Loucy (cell line): ENCODE data around the gene ACVR2B.
"Not testable (repeated sequence)": the region's sequence is repeated elsewhere in the genome, so short reads cannot be mapped to it uniquely, and the experiment has no call there.

Experiments
- H2AFZ ChIP-seq: fragments of 200-600 bp; sonication (generic); 2 replicates; pipeline ENCODE4 v1.6.0; 2016; ENCODE audit warnings: antibody characterized with exemption, mild to moderate bottlenecking, low read length, moderate library complexity
- H3F3A ChIP-seq: fragments of 200-600 bp; 2 replicates; pipeline ENCODE4 v1.6.0; 2016; ENCODE audit warnings: antibody characterized with exemption, low read depth, mild to moderate bottlenecking
- H3K27me3 ChIP-seq: fragments of 200-600 bp; sonication (generic); 2 replicates; pipeline ENCODE4 v1.6.1; 2014; ENCODE audit warnings: low read length, mild to moderate bottlenecking; ENCODE audit not compliant: insufficient read depth, poor library complexity, severe bottlenecking
- H3K36me3 ChIP-seq: fragments of 200-600 bp; sonication (generic); 2 replicates; pipeline ENCODE4 v1.6.1; 2016; ENCODE audit warnings: low read length; ENCODE audit not compliant: insufficient read depth
- H3K4me1 ChIP-seq: fragments of 200-600 bp; sonication (generic); 2 replicates; pipeline ENCODE4 v1.5.1; 2014; ENCODE audit warnings: low read length, mild to moderate bottlenecking; ENCODE audit not compliant: insufficient read depth, poor library complexity, severe bottlenecking
- H3K4me2 ChIP-seq: fragments of 200-600 bp; sonication (generic); 2 replicates; pipeline ENCODE4 v1.6.0; 2014; ENCODE audit warnings: antibody characterized with exemption, low read length, low read depth, mild to moderate bottlenecking; ENCODE audit not compliant: poor library complexity, severe bottlenecking
- H3K4me3 ChIP-seq: fragments of 200-600 bp; sonication (generic); 2 replicates; pipeline ENCODE4 v1.5.1; 2014; ENCODE audit warnings: low read length, mild to moderate bottlenecking, mixed read lengths; ENCODE audit not compliant: poor library complexity, severe bottlenecking
- H3K79me2 ChIP-seq: fragments of 200-600 bp; sonication (generic); 2 replicates; pipeline ENCODE4 v1.6.1; 2014; ENCODE audit warnings: low read length; ENCODE audit not compliant: insufficient read depth
- H3K9ac ChIP-seq: fragments of 200-600 bp; sonication (generic); 2 replicates; pipeline ENCODE4 v1.6.0; 2014; ENCODE audit warnings: mild to moderate bottlenecking, low read depth, low read length, moderate library complexity; ENCODE audit not compliant: poor library complexity, severe bottlenecking
- H3K9me2 ChIP-seq: fragments of 200-600 bp; sonication (generic); replicated peaks from 2 replicates; pipeline ENCODE4 v1.6.1; 2016; ENCODE audit warnings: low read depth, low read length, mixed read lengths
- H3K9me3 ChIP-seq: fragments of 200-600 bp; sonication (generic); 2 replicates; pipeline ENCODE4 v1.6.1; 2014; ENCODE audit warnings: mild to moderate bottlenecking, antibody characterized with exemption, low read length, low read depth; ENCODE audit not compliant: insufficient read depth
- H4K20me1 ChIP-seq: fragments of 200-600 bp; sonication (generic); 2 replicates; pipeline ENCODE4 v1.6.0; 2014; ENCODE audit warnings: antibody characterized with exemption, low read length, mild to moderate bottlenecking; ENCODE audit not compliant: insufficient read depth, poor library complexity, severe bottlenecking
- EZH2phosphoT487 ChIP-seq: fragments of 200-600 bp; IDR thresholded peaks from 2 replicates; pipeline ENCODE4 v1.6.1; 2018; ENCODE audit warnings: antibody characterized with exemption, mild to moderate bottlenecking, moderate library complexity, borderline replicate concordance
- TF ChIP-seq, protein P1 (sequence below): fragments of 200-600 bp; sonication (generic); conservative IDR thresholded peaks from 2 replicates; pipeline ENCODE4 v1.5.1; 2014; ENCODE audit warnings: mild to moderate bottlenecking, antibody characterized with exemption, low read length

ACVR2B gene

DNA sequence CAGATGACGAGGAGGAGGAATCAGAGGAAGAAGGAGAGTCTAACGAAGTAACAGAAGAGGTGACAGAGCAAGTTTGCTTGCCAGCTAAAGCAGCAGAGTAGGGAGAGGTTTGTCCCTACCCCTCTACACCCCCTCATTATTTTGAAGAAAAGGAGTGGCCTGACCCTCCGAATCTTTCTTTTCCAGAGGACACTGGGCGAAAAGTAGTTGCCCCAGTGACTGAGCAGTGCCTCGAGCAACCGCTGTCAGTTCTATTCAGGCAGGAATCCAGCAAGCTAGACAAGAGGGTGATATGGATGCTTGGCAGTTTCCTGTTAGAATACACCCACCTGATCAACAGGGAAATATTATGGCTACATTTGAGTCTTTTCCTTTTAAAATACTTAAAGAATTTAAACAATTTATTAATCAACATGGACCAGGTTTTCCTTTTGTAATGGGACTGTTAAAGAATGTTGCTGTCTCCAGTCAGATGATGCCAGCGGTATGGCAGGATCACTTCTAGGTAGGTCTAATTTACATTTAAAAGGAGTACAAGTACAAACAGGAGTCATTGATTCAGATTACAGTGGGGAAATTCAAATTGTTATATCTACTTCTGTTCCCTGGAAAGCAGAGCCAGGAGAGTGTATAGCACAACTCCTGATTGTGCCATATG lies 31.9 kb upstream of the ACVR2B start:
- TF ChIP-seq, protein P1, sequence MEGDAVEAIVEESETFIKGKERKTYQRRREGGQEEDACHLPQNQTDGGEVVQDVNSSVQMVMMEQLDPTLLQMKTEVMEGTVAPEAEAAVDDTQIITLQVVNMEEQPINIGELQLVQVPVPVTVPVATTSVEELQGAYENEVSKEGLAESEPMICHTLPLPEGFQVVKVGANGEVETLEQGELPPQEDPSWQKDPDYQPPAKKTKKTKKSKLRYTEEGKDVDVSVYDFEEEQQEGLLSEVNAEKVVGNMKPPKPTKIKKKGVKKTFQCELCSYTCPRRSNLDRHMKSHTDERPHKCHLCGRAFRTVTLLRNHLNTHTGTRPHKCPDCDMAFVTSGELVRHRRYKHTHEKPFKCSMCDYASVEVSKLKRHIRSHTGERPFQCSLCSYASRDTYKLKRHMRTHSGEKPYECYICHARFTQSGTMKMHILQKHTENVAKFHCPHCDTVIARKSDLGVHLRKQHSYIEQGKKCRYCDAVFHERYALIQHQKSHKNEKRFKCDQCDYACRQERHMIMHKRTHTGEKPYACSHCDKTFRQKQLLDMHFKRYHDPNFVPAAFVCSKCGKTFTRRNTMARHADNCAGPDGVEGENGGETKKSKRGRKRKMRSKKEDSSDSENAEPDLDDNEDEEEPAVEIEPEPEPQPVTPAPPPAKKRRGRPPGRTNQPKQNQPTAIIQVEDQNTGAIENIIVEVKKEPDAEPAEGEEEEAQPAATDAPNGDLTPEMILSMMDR, result no peak
- no peak for TF ChIP-seq EZH2phosphoT487
- H3K9me2 ChIP-seq, result no peaks in the 10 kb centered on the region
- peak overlapping the region; percentile 75 for H3K4me3 ChIP-seq
- no peaks in the 10 kb centered on the region for H3F3A ChIP-seq
- H3K9ac ChIP-seq, result peak overlapping the region; percentile 64
- no peaks in the 10 kb centered on the region for H3K9me3 ChIP-seq
- no peaks in the 10 kb centered on the region for H3K36me3 ChIP-seq
- H3K4me1 ChIP-seq, result peaks cover 43% of the 10 kb centered on the region
- no peak overlapping the region for H2AFZ ChIP-seq
- H3K79me2 ChIP-seq, result no peaks in the 10 kb centered on the region
- H3K4me2 ChIP-seq, result peak overlapping the region; percentile 87
- no peaks in the 10 kb centered on the region for H4K20me1 ChIP-seq
- H3K27me3 ChIP-seq, result no peaks in the 10 kb centered on the region

DNA sequence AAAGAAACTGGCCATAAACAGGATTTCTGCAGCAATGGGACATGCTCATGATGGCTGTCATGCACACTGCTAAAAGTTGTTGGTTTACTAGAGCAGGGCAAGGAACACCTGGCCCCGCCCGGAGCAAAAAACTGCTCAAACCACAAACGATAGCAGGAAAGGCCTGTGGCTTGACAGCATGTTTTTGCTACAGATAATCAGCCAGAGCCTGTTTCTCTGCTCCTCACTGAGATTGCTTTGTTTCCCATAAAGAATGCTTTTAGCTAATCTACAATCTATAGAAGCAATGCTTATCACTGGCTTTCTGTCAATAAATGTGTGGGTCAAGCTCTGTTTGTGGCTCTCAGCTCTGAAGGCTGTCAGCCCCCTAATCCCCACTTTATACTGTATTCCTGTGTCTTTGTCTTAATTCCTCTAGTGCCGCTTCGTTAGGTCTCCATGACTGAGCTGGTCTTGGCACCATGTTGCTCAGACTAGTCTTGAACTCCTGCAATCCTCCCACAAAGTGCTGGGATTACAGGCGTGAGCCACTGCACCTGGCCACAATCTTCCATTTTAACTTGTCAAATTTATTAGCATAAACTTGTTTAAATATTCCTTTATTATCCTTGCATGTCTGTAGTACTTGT lies 26.8 kb upstream of the ACVR2B start:
- not testable (repeated sequence) for H2AFZ ChIP-seq, H3K27me3 ChIP-seq, H3K79me2 ChIP-seq, H3K36me3 ChIP-seq, H3K9ac ChIP-seq, H3F3A ChIP-seq, H4K20me1 ChIP-seq, H3K9me3 ChIP-seq, H3K9me2 ChIP-seq
- Histone ChIP-seq H3K4me1 (peaks cover 44% of the 10 kb centered on the region), H3K4me2 (peak overlapping the region; percentile 65), H3K4me3 (peak overlapping the region; percentile 40)

DNA sequence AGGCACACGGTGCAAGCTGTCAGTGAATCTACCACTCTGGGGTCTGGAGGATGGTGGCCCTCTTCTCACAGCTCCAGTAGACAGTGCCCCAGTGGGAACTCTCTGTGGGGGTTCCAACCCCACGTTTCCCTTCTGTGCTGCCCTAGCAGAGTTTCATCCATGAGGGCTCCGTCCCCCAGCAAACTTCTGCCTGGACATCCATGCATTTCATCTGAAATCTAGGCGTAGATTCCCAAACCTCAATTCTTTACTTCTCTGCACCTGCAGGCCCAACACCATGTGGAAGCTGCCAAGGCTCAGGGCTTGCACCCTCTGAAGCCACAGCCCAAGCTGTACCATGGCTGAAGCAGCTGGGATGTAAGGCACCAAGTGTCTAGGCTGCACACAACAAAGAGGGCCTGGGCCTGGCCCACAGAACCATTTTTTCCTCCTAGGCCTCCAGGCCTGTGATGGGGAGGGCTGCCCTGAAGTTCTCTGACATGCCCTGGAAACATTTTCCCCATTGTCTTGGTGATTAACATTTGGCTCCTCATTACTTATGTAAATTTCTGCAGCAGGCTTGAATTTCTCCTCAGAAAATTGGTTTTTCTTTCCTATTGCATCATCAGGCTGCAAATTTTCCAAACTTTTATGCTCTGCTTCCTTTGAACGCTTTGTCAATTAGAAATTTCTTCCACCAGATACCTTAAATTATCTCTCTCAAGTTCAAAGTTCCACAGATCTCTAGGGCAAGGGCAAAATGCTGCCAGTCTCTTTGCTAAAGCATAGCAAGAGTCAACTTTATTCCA lies 20.6 kb upstream of the ACVR2B start:
- not testable (repeated sequence) for H3K9me2 ChIP-seq, H3K4me2 ChIP-seq, H2AFZ ChIP-seq, H3F3A ChIP-seq, H3K27me3 ChIP-seq, H4K20me1 ChIP-seq, H3K4me3 ChIP-seq, H3K36me3 ChIP-seq, H3K79me2 ChIP-seq, H3K9ac ChIP-seq
- peaks cover 42% of the 10 kb centered on the region; the same call in 1 of the 2 replicates for H3K9me3 ChIP-seq
- H3K4me1 ChIP-seq, result peaks cover 12% of the 10 kb centered on the region

DNA sequence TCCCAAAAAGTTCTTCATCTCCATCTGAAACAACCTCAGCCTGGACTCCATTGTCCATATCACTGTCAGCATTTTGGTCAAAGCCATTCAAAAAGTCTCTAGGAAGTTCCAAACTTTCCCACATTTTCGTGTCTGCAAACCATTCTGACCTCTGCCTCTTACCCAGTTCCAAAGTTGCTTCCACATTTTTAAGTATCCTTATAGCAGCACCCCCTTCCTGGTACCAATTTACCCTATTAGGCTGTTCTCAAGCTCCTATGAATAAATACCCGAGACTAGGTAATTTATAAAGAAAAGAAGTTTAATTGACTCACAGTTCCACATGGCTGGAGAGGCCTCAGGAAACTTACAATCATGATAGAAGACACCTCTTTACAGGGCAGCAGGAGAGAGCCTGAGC lies 20.0 kb upstream of the ACVR2B start:
- H3K4me2 ChIP-seq, H2AFZ ChIP-seq, H3K9me2 ChIP-seq, H3K4me3 ChIP-seq, H4K20me1 ChIP-seq, H3K27me3 ChIP-seq, H3K79me2 ChIP-seq, H3K36me3 ChIP-seq, H3K9ac ChIP-seq, H3F3A ChIP-seq: not testable (repeated sequence)
- Histone ChIP-seq H3K4me1 (peaks cover 13% of the 10 kb centered on the region), H3K9me3 (peaks cover 42% of the 10 kb centered on the region; the same call in 1 of the 2 replicates)

DNA sequence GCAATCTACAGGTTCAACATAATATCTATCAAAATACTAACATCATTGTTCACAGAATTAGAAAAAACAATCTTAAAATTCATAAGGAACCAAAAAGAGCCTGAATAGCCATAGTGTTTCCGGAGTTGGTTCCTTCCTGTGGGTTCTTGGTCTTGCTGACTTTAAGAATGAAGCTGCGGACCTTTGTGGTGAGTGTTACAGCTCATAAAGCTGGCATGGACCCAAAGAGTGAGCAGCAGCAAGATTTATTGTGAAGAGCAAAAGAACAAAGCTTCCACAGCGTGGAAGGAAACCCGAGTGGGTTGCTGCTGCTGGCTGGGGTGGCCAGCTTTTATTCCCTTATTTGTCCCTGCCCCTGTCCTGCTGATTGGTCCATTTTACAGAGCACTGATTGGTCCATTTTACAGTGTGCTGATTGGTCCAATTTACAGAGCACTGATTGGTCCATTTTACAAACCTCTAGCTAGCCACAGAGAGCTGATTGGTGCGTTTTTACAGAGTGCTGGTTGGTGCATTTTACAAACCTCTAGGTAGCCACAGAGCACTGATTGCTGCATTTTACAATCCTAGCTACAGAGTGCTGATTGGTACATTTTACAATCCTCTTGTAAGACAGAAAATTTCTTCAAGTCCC lies 15.1 kb upstream of the ACVR2B start:
- H2AFZ ChIP-seq, H3K9ac ChIP-seq, H3F3A ChIP-seq, H3K27me3 ChIP-seq, H3K79me2 ChIP-seq, H3K4me1 ChIP-seq, H4K20me1 ChIP-seq, H3K4me3 ChIP-seq, H3K36me3 ChIP-seq, H3K9me2 ChIP-seq: not testable (repeated sequence)
- peak overlapping the region; percentile 15 for H3K4me2 ChIP-seq
- H3K9me3 ChIP-seq, result peaks cover 24% of the 10 kb centered on the region; the same call in 1 of the 2 replicates

DNA sequence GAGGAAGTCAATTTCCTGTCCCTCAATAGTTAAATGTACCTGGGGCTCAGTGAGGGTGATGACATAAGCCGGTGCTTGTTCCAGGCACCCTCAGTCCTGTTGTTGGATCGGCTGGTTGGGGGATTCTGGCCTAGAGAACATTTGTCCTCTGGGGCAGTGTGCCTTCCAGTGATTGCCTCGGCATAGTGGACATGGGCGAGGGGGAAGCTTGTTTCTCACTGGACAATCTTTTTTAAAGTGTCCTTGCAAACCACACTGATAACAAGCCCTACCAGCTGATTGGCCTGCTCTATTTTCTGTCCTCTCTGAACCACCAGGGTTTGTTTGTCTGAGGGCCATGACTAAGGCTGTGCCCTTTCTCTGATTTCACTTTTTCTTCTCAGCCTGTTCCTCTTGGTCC lies 10.5 kb upstream of the ACVR2B start:
- not testable (repeated sequence) for H3K9me3 ChIP-seq, H3K36me3 ChIP-seq, H3F3A ChIP-seq, H3K4me2 ChIP-seq, H3K9me2 ChIP-seq, H3K4me1 ChIP-seq, H4K20me1 ChIP-seq, H2AFZ ChIP-seq, H3K79me2 ChIP-seq, H3K9ac ChIP-seq, H3K4me3 ChIP-seq, H3K27me3 ChIP-seq
